ENCODE measurements around the gene KCNK1. TPM values are rescaled to one million over a fixed set of nuclear protein-coding genes. Genes with fewer than 3 reads are reported as not detected.

KCNK1 gene
- total RNA-seq, 1 donor from 2014 or later: 7.3 TPM

DNA sequence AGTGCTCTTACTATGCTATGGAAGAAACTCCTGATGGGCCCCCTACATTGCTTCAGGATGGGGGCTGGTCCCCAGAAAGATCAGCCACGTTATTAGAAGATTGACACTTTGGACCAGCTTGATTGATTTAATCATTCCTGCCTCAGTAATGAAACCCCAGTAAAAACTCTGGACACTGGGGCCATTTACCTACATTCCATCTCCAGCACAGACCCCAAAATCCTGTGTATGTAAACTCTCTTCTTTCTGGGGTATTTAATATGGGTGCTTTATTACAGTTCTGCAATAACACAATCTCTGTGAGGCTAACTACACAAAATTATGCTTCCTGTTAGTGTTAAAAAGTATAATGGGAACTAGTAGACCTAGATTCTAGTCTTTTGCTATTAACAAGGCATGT is 96.6 kb downstream of the KCNK1 start:
- DNase-seq: no peak
- Histone ChIP-seq H3K9me3 (no peaks in the 10 kb centered on the region), H3K27ac (no peak overlapping the region), H3K4me3 (no peak overlapping the region), H3K27me3 (no peaks in the 10 kb centered on the region), H3K36me3 (no peaks in the 10 kb centered on the region), H3K4me1 (no peaks in the 10 kb centered on the region)
- TF ChIP-seq, protein P1, sequence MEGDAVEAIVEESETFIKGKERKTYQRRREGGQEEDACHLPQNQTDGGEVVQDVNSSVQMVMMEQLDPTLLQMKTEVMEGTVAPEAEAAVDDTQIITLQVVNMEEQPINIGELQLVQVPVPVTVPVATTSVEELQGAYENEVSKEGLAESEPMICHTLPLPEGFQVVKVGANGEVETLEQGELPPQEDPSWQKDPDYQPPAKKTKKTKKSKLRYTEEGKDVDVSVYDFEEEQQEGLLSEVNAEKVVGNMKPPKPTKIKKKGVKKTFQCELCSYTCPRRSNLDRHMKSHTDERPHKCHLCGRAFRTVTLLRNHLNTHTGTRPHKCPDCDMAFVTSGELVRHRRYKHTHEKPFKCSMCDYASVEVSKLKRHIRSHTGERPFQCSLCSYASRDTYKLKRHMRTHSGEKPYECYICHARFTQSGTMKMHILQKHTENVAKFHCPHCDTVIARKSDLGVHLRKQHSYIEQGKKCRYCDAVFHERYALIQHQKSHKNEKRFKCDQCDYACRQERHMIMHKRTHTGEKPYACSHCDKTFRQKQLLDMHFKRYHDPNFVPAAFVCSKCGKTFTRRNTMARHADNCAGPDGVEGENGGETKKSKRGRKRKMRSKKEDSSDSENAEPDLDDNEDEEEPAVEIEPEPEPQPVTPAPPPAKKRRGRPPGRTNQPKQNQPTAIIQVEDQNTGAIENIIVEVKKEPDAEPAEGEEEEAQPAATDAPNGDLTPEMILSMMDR (IDR thresholded peaks at IDR 0.05): no peak
- ATAC-seq: no peak
- intact Hi-C loops (cut with DNase I): no loop called here

DNA sequence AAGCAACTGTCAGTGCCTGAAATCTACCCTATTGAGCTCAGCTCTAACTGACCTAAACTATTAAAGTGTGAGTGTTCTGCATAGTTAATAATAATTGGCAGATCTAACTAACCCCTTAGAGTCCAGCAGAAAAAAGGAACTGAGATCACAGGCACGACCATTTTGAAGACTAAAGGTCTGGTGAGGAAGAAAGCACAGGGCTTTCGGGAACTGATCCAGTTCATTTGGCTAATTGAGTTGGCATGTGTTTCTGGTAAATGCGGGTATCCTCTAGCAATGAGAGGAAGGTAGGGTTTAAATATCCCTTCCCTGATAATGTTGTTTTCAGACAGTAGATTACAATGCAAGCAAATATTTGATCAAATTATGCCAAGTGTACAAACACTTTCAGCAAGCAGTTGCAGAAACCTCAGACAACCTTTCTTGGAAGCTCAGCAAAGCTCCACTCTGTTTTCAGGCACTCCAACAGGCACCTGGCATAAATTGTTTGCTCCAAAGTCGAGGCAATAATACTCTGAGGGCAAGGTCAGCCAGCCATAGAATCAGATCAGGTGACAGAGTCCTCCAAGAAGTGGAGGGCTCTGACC is 100.8 kb downstream of the KCNK1 start:
- intact Hi-C loops (cut with DNase I): no loop called here
- no peaks in the 10 kb centered on the region for H3K9me3 ChIP-seq
- H3K27ac ChIP-seq: no peak overlapping the region
- no peaks in the 10 kb centered on the region for H3K36me3 ChIP-seq
- DNase-seq: no peak
- H3K4me3 ChIP-seq: no peak overlapping the region
- H3K27me3 ChIP-seq: no peaks in the 10 kb centered on the region
- ATAC-seq: peak; percentile 38
- no peaks in the 10 kb centered on the region for H3K4me1 ChIP-seq
- TF ChIP-seq, protein P1 (IDR thresholded peaks at IDR 0.05): no peak

DNA sequence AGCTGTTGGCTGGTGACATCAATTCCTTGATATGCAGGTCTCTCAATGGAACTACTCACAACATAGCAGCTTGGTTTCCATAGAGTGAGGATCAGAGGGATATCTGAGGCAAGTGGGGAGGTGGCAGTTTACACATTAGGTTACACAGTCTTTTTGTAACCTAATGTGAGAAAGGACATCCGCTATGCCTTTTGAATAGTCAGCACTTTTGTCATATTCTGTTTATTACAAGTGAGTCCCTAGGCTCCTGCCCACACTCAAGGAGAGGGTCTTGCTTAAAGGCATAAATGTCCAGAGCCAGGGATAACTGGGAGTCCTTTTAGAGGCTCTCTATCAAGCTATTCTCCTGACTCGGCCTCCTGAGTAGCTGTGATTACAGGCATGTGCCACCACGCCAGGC is 104.2 kb downstream of the KCNK1 start:
- H3K4me3 ChIP-seq: no peak overlapping the region
- no peak overlapping the region for H3K27ac ChIP-seq
- no peak for ATAC-seq
- no peaks in the 10 kb centered on the region for H3K4me1 ChIP-seq
- no peaks in the 10 kb centered on the region for H3K9me3 ChIP-seq
- no peaks in the 10 kb centered on the region for H3K36me3 ChIP-seq
- TF ChIP-seq, protein P1 (IDR thresholded peaks at IDR 0.05): no peak
- intact Hi-C loops (cut with DNase I): no loop called here
- no peaks in the 10 kb centered on the region for H3K27me3 ChIP-seq
- DNase-seq: no peak

DNA sequence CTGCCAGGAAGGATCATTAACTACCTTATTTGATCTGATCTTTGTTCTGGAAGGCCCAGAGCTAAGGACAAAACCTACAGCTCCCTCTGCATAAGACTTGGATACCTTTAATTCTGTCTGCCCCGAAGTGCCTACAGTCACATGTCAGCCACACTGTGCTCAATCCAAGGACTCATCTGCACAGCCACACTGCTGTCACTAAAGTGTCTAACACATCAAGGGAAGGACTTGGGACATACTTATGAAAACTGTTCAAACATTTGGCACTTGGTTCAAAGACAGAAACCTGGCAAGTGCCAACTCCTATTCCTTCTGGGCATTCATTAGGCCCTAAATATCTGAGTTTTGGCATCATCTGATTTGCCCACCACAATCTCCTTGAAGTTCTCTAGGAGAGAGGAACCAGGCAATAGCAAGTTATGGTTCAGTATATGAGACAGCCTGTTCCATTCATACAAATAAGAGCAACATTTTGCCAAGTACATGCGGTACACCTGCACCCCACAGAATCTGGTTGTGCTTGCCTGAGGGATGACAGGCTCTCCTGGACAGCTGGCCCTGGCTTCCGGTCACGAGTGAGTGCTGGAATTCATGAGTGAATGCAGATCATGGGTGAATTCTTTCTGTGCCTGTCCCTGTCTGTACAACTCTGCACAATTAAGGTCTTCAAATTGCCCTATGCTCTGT is 105.9 kb downstream of the KCNK1 start:
- Histone ChIP-seq H3K27me3 (no peaks in the 10 kb centered on the region), H3K27ac (no peak overlapping the region), H3K9me3 (no peaks in the 10 kb centered on the region), H3K36me3 (no peaks in the 10 kb centered on the region), H3K4me1 (no peaks in the 10 kb centered on the region), H3K4me3 (no peak overlapping the region)
- intact Hi-C loops (cut with DNase I): no loop called here
- DNase-seq (no peak), ATAC-seq (peak; percentile 24)
- TF ChIP-seq, protein P1 (IDR thresholded peaks at IDR 0.05): no peak

DNA sequence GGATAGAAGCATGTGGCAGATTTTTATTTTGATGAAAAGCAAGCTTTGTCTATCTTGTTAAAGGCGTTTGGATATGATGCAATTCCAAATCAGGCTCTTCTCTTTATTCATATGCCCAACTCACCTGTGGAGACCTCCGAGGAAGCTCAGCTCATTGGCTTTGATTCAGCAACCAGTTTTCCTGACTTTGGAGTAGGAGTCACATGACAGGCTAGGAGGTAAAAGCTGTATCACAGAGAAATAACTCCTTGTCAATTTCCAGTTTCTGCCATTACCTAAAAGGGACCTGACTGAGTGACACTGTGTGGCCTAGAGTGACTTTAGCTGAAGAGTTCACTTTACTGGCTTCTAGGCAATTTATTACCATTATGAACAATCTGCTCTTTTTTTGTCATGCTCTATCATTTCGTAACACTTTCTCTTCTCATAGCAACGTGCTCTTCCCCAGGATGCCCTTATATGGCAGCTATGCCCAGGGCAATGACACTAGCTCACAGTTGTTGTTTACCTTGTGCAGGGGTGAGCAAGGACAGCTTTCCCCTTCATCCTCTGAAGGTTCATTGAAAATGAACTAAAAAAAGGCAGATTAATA is 107.2 kb downstream of the KCNK1 start:
- Histone ChIP-seq H3K27ac (no peak overlapping the region), H3K4me1 (no peaks in the 10 kb centered on the region), H3K27me3 (no peaks in the 10 kb centered on the region), H3K36me3 (no peaks in the 10 kb centered on the region), H3K9me3 (no peaks in the 10 kb centered on the region), H3K4me3 (no peak overlapping the region)
- no peak for DNase-seq
- ATAC-seq: no peak
- TF ChIP-seq, protein P1 (IDR thresholded peaks at IDR 0.05): no peak
- intact Hi-C loops (cut with DNase I): no loop called here

Small RNAs within 50 kb of the gene (microRNA-seq; reads per million reads assigned to microRNA genes)
- not detected for gene MIR4427 (ENCODE audit: borderline microRNAs expressed)
